ENCODE measurements around the gene PJVK.

Gene PJVK

GRCh38 chr2:178425255-178425827 is 25.8 kb upstream of the PJVK start:
- Histone ChIP-seq H3K4me1 (ENCODE audit: control insufficient read depth in 1 of 2, insufficient read depth in 2 of 2, low read length in 2 of 2) (no peaks in the 10 kb centered on the region), H3K14ac (ENCODE audit: low read length) (no peak overlapping the region), H2BK12ac (ENCODE audit: low read length) (no peak overlapping the region), H3K4me2 (ENCODE audit: low read length) (no peak overlapping the region), H3K27ac (ENCODE audit: low read depth, low read length) (no peak overlapping the region), H3K27me3 (ENCODE audit: insufficient read depth, low read length) (no peaks in the 10 kb centered on the region), H3K18ac (ENCODE audit: low read length) (no peak overlapping the region), H3K36me3 (ENCODE audit: control insufficient read depth in 1 of 2, insufficient read depth in 2 of 2, low read length in 2 of 2) (peaks cover 2 to 22% of the 10 kb centered on the region in 2 experiments), H2AFZ (ENCODE audit: insufficient read depth, low read length, poor library complexity) (no peak overlapping the region), H3K79me2 (ENCODE audit: control insufficient read depth, insufficient read depth, low read length, poor library complexity) (no peaks in the 10 kb centered on the region), H4K12ac (ENCODE audit: low read depth, low read length) (no peak overlapping the region), H3K79me1 (ENCODE audit: low read length) (no peaks in the 10 kb centered on the region), H3K4ac (ENCODE audit: low read depth, low read length) (no peak overlapping the region), H4K91ac (ENCODE audit: low read depth, low read length) (no peak overlapping the region), H3K9me3 (ENCODE audit: insufficient read depth, low read depth, low read length) (no peaks in the 10 kb centered on the region), H2BK120ac (ENCODE audit: insufficient read depth, low read length, poor library complexity) (no peak overlapping the region), H2AK5ac (ENCODE audit: low read length) (no peak overlapping the region), H3K9ac (ENCODE audit: low read length) (no peak overlapping the region), H4K8ac (ENCODE audit: low read depth, low read length) (no peak overlapping the region), H3K23ac (ENCODE audit: low read length) (no peak overlapping the region), H2BK5ac (ENCODE audit: low read depth, low read length, poor library complexity) (no peak overlapping the region), H3K4me3 (ENCODE audit: low read depth, low read length) (no peak overlapping the region)
- DNase-seq: no peak
- no CpG with 5 or more reads among the region's 4 CpGs for WGBS (ENCODE audit: extremely low coverage, insufficient coverage, insufficient read length)

GRCh38 chr2:178426388-178426787 is 24.8 kb upstream of the PJVK start:
- Histone ChIP-seq H3K23ac (ENCODE audit: low read length) (no peak overlapping the region), H3K36me3 (ENCODE audit: control insufficient read depth in 1 of 2, insufficient read depth in 2 of 2, low read length in 2 of 2) (peaks cover 2 to 25% of the 10 kb centered on the region in 2 experiments), H3K9ac (ENCODE audit: low read length) (no peak overlapping the region), H2BK5ac (ENCODE audit: low read depth, low read length, poor library complexity) (no peak overlapping the region), H2AFZ (ENCODE audit: insufficient read depth, low read length, poor library complexity) (no peak overlapping the region), H2BK120ac (ENCODE audit: insufficient read depth, low read length, poor library complexity) (no peak overlapping the region), H4K8ac (ENCODE audit: low read depth, low read length) (no peak overlapping the region), H2BK12ac (ENCODE audit: low read length) (no peak overlapping the region), H4K91ac (ENCODE audit: low read depth, low read length) (no peak overlapping the region), H2AK5ac (ENCODE audit: low read length) (no peak overlapping the region), H3K4ac (ENCODE audit: low read depth, low read length) (no peak overlapping the region), H3K79me1 (ENCODE audit: low read length) (no peaks in the 10 kb centered on the region), H3K27ac (ENCODE audit: low read depth, low read length) (no peak overlapping the region), H3K4me3 (ENCODE audit: low read depth, low read length) (no peak overlapping the region), H4K12ac (ENCODE audit: low read depth, low read length) (no peak overlapping the region), H3K14ac (ENCODE audit: low read length) (no peak overlapping the region), H3K79me2 (ENCODE audit: control insufficient read depth, insufficient read depth, low read length, poor library complexity) (no peaks in the 10 kb centered on the region), H3K4me2 (ENCODE audit: low read length) (no peak overlapping the region), H3K18ac (ENCODE audit: low read length) (no peak overlapping the region), H3K27me3 (ENCODE audit: insufficient read depth, low read length) (no peaks in the 10 kb centered on the region), H3K4me1 (ENCODE audit: control insufficient read depth in 1 of 2, insufficient read depth in 2 of 2, low read length in 2 of 2) (no peaks in the 10 kb centered on the region), H3K9me3 (ENCODE audit: insufficient read depth, low read depth, low read length) (no peaks in the 10 kb centered on the region)
- WGBS (ENCODE audit: extremely low coverage, insufficient coverage, insufficient read length): no CpG with 5 or more reads among the region's 3 CpGs
- DNase-seq: no peak

GRCh38 chr2:178427458-178427857 is 23.7 kb upstream of the PJVK start:
- H4K12ac ChIP-seq (ENCODE audit: low read depth, low read length): no peak overlapping the region
- no peaks in the 10 kb centered on the region for H3K4me1 ChIP-seq (ENCODE audit: control insufficient read depth in 1 of 2, insufficient read depth in 2 of 2, low read length in 2 of 2)
- no peak overlapping the region for H2BK120ac ChIP-seq (ENCODE audit: insufficient read depth, low read length, poor library complexity)
- no peak overlapping the region for H3K14ac ChIP-seq (ENCODE audit: low read length)
- no peak overlapping the region for H4K8ac ChIP-seq (ENCODE audit: low read depth, low read length)
- no peak overlapping the region for H4K91ac ChIP-seq (ENCODE audit: low read depth, low read length)
- H3K79me2 ChIP-seq (ENCODE audit: control insufficient read depth, insufficient read depth, low read length, poor library complexity): no peaks in the 10 kb centered on the region
- no CpG with 5 or more reads among the region's 2 CpGs for WGBS (ENCODE audit: extremely low coverage, insufficient coverage, insufficient read length)
- no peak overlapping the region for H3K27ac ChIP-seq (ENCODE audit: low read depth, low read length)
- no peak overlapping the region for H3K18ac ChIP-seq (ENCODE audit: low read length)
- H3K79me1 ChIP-seq (ENCODE audit: low read length): no peaks in the 10 kb centered on the region
- no peak overlapping the region for H2AK5ac ChIP-seq (ENCODE audit: low read length)
- H2BK5ac ChIP-seq (ENCODE audit: low read depth, low read length, poor library complexity): no peak overlapping the region
- no peak for DNase-seq
- H3K9me3 ChIP-seq (ENCODE audit: insufficient read depth, low read depth, low read length): no peaks in the 10 kb centered on the region
- H3K27me3 ChIP-seq (ENCODE audit: insufficient read depth, low read length): no peaks in the 10 kb centered on the region
- no peak overlapping the region for H3K4me3 ChIP-seq (ENCODE audit: low read depth, low read length)
- no peak overlapping the region for H3K4me2 ChIP-seq (ENCODE audit: low read length)
- no peak overlapping the region for H2BK12ac ChIP-seq (ENCODE audit: low read length)
- peaks cover 4 to 28% of the 10 kb centered on the region in 2 experiments for H3K36me3 ChIP-seq (ENCODE audit: control insufficient read depth in 1 of 2, insufficient read depth in 2 of 2, low read length in 2 of 2)
- H2AFZ ChIP-seq (ENCODE audit: insufficient read depth, low read length, poor library complexity): no peak overlapping the region
- no peak overlapping the region for H3K23ac ChIP-seq (ENCODE audit: low read length)
- no peak overlapping the region for H3K9ac ChIP-seq (ENCODE audit: low read length)
- H3K4ac ChIP-seq (ENCODE audit: low read depth, low read length): no peak overlapping the region

- Histone ChIP-seq H3K4me3 (ENCODE audit: low read depth, low read length) (no peak overlapping the region), H3K79me2 (ENCODE audit: control insufficient read depth, insufficient read depth, low read length, poor library complexity) (no peaks in the 10 kb centered on the region), H3K27me3 (ENCODE audit: insufficient read depth, low read length) (no peaks in the 10 kb centered on the region), H2AK5ac (ENCODE audit: low read length) (no peak overlapping the region), H2BK5ac (ENCODE audit: low read depth, low read length, poor library complexity) (no peak overlapping the region), H3K36me3 (ENCODE audit: control insufficient read depth in 1 of 2, insufficient read depth in 2 of 2, low read length in 2 of 2) (peaks cover 4 to 28% of the 10 kb centered on the region in 2 experiments), H3K23ac (ENCODE audit: low read length) (no peak overlapping the region), H2AFZ (ENCODE audit: insufficient read depth, low read length, poor library complexity) (no peak overlapping the region), H2BK12ac (ENCODE audit: low read length) (no peak overlapping the region), H3K4me1 (ENCODE audit: control insufficient read depth in 1 of 2, insufficient read depth in 2 of 2, low read length in 2 of 2) (no peaks in the 10 kb centered on the region), H3K18ac (ENCODE audit: low read length) (no peak overlapping the region), H3K27ac (ENCODE audit: low read depth, low read length) (no peak overlapping the region), H3K9ac (ENCODE audit: low read length) (no peak overlapping the region), H3K14ac (ENCODE audit: low read length) (no peak overlapping the region), H4K12ac (ENCODE audit: low read depth, low read length) (no peak overlapping the region), H2BK120ac (ENCODE audit: insufficient read depth, low read length, poor library complexity) (no peak overlapping the region), H4K8ac (ENCODE audit: low read depth, low read length) (no peak overlapping the region), H3K4me2 (ENCODE audit: low read length) (no peak overlapping the region), H3K4ac (ENCODE audit: low read depth, low read length) (no peak overlapping the region), H3K9me3 (ENCODE audit: insufficient read depth, low read depth, low read length) (no peaks in the 10 kb centered on the region), H3K79me1 (ENCODE audit: low read length) (no peaks in the 10 kb centered on the region), H4K91ac (ENCODE audit: low read depth, low read length) (no peak overlapping the region)
- DNase-seq: peak; percentile 55 to 80
- WGBS (ENCODE audit: extremely low coverage, insufficient coverage, insufficient read length): no CpG with 5 or more reads among the region's 1 CpG
Observed at GRCh38 chr2:178428396-178428806, 22.8 kb upstream of the PJVK start.

Measured in trophoblast cell (in vitro differentiated cells and primary cell).